Cerebellar nuclear complex (tissue), 1 donor: Measurements from ENCODE around the gene CDK10.
"Not testable (repeated sequence)": the region's sequence is repeated elsewhere in the genome, so short reads cannot be mapped to it uniquely, and the experiment has no call there.

Experiments
- DNase-seq, 2 experiments: peaks; one replicate each; lab custom pipeline; 2025; lab: John Stamatoyannopoulos, UW

CDK10 gene

DNA sequence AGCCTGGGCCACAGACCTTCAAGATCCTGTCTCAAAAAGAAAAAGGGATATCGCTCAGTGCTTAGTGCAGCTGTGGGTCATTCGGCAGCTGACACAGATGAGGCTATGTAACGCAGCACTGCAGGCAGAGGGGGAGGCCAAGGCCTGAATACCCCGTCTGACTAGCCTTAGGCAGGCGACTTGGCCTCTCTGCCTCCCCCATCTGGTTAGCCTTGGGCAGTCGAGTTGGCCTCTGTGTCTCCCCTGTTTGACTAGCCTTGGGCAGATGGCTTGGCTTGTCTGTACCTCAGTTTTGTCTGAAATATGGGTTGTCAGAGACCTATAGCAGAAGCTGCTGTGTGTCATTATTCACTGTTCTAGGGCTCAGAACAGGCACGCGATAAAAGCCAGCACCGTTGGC, 18.9 kb upstream of the CDK10 start:
- DNase-seq: no peak

DNA sequence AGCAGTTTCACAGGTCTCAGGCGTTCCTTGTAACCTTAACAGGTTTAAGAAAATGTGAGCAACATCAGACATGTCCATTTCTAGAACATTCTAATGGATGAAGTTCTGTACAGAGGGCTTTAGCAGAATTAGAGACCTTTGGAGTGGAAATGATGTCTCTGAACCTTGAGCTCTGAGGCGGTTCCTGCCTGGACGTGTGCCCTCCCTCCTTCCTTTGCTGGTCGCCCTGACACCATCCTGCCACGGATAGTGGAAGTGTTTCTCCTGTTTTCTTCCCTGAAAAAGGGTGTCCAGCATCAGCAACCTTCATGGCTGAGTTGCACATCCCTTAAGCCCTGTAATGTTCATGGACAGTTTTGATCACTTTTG, 17.7 kb upstream of the CDK10 start:
- DNase-seq: no peak

DNA sequence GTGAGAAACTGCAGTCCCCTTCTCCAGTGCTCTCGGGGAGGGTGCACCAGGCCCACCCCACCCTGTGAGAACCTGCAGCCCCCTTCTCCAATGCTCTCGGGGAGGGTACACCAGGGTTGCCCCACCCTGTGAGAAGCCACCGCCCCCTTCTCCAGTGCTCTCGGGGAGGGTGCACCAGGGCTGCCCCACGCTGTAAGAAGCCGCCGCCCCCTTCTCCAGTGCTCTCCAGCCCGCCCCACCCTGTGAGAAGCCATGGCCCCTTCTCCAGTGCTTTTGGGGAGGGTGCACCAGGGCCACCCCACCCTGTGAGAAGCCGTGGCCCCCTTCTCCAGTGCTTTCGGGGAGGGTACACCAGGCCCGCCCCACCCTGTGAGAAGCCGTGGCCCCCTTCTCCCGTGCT, 16.7 kb upstream of the CDK10 start:
- no peak for DNase-seq

GRCh38 chr16:89670496-89671431, 15.7 kb upstream of the CDK10 start:
- DNase-seq: no peak

- not testable (repeated sequence) for DNase-seq
Observed at GRCh38 chr16:89671565-89671964, 14.9 kb upstream of the CDK10 start.

GRCh38 chr16:89672177-89672941, 14.1 kb upstream of the CDK10 start:
- DNase-seq: no peak

- DNase-seq: no peak
Observed at GRCh38 chr16:89678258-89678657, 8.2 kb upstream of the CDK10 start.

DNA sequence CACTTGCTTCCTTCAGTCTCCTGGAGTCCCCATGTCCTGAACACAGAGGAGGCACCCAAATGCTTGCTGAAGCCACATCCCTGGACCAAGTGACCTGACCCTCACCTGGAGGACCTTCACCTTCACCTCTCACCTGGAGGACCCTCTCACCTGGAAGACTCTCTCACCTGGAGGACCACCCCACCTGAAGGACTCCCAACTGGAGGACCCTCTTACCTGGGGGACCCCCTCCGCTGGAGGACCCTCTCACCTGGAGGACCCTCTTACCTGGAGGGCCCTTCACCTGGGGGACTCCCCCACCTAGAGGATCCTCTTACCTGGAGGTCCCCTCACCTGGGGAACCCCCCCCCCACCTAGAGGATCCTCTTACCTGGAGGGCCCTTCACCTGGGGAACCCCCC, 573 bp upstream of the CDK10 start:
- no peak for DNase-seq

- DNase-seq: no peak
Observed at GRCh38 chr16:89687092-89687940, 827 bp downstream of the CDK10 start.

DNA sequence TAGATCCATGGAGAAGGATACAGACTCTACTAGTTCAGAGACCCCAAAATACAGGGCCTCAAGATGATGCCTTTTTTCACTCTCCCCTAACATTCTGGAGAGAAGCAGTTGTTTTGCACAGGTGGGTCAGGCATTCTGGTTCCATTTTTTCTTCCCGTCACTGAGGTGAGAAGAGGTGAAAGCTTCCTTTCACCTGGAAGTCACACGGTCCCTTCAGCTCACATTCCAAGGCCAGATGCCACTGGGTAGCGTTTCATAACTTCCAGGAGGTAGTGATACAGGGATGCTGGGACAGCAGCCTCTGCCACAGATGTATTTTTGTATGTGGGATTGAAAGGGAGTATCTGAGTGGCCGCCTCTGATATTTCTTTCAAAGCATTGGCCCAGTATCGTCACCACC, 1.9 kb downstream of the CDK10 start:
- no peak for DNase-seq

GRCh38 chr16:89689142-89689541, 2.7 kb downstream of the CDK10 start:
- DNase-seq: no peak

DNA sequence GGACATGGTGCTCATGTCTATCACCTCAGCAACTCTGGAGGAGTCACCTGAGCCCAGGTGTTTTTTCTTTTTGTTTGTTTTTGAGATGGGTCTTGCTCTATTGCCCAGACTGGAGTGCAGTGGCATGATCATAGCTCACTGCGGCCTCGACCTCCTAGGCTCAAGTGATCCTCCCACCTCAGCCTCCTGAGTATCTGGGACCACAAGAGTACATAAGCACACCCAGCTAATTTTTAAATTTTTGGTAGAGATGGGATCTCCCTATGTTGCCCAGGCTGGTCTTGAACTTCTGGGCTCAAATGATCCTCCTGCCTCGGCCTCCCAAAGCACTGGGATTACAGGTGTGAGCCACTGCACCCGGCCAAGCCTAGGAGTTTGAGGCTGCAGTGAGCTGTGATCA, 3.1 kb downstream of the CDK10 start:
- not testable (repeated sequence) for DNase-seq

DNA sequence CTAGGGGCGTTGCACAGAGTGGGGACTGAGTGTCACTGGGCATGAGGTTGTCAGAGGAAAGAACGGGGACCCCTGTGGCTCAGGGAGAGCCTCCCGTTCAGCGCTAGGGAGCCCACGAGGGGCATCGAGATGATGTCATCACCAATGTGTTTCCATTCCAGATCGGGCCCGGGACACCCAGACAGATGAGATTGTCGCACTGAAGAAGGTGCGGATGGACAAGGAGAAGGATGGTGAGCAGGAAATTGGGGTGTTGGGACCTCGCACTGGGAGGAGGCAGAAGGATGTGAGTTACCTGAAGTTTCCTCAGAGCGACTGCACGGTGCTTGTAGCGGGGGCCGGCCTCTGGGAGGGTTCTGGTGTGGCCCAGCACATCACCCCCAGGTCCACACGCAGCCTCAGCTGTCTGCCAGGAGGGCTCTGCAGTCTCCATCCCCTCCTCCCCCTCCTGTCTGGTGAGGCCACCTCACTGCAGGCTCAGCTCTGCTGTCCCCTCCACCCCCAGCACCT, 4.0 kb downstream of the CDK10 start:
- no peak for DNase-seq

DNA sequence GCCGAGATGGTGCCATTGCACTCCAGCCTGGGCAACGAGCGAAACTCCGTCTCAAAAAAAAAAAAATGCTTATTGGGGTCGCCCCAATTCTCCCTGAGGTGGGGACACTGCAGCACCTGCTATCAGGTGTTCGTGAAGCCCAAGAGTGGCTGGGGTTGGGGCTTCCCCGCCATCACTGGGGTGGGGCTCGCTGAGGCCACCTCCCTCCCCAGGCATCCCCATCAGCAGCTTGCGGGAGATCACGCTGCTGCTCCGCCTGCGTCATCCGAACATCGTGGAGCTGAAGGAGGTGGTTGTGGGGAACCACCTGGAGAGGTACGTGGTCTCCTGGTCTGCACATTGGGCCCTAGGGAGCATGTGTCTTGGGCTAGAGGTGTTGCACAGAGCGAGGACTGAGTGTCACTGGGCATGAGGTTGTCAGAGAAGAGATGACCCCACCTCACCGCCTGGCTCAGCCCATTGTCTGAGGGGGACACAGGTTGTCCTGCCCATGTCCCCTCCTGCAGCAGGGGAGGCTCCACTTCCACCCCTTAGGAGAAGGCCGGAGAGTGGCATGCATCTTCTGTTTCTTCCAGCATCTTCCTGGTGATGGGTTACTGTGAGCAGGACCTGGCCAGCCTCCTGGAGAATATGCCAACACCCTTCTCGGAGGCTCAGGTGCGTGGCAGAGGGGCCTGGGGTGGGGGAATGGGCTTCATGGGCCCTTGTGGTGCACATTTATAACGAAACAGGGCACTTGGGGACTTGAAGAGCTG, 4.9 kb downstream of the CDK10 start:
- no peak for DNase-seq

- no peak for DNase-seq
Observed at GRCh38 chr16:89691986-89692569, 5.6 kb downstream of the CDK10 start.

DNA sequence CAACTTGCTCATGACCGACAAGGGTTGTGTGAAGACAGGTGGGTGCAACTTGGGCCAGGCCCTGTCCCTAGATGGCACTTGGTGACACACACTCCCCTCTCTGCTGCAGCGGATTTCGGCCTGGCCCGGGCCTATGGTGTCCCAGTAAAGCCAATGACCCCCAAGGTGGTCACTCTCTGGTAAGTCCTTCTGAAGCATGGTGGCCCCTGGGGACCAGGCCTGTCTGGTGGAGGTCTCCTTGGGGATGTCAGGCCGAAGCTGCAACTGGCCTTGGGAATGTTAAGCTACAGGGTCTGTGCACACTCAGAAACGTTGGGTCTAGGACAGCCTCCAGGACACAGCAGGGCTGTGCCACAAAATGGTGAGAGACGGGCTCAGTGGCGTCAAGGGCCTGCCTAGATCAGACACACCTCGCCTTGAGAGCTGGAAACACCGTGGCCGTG, 6.8 kb downstream of the CDK10 start:
- no peak for DNase-seq

GRCh38 chr16:89693931-89694783, 7.7 kb downstream of the CDK10 start:
- DNase-seq: no peak

DNA sequence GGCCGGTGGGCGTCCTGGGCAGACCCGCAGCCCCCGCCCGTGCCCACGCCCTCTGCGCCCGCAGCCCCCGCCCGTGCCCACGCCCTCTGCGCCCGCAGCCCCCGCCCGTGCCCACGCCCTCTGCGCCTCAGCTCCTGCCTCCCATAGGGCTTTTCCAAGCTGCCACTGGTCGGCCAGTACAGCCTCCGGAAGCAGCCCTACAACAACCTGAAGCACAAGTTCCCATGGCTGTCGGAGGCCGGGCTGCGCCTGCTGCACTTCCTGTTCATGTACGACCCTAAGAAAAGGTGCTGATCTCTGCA, 8.2 kb downstream of the CDK10 start:
- not testable (repeated sequence) for DNase-seq

GRCh38 chr16:89695086-89695874, 8.8 kb downstream of the CDK10 start:
- no peak for DNase-seq
